OCI-LY3 (cell line): ENCODE measurements around the gene TGFB1.
A peak's percentile ranks its signal among the peaks of the same experiment; 100 is the strongest.

Experiments used
- H2AFZ ChIP-seq: fragments of 200-600, 300-600 bp; shearing (Covaris generic); 2 replicates; pipeline ENCODE4 v1.6.0; 2014; ENCODE audit warnings: antibody characterized with exemption, low read depth, low read length
- H3K27ac ChIP-seq: fragments of 200-600, 300-600 bp; sonication (generic); 2 replicates; pipeline ENCODE4 v1.5.1; 2014; ENCODE audit warnings: mild to moderate bottlenecking, low read length, moderate library complexity, mixed read lengths
- H3K27me3 ChIP-seq: fragments of 200-600, 300-600 bp; sonication (generic); 2 replicates; pipeline ENCODE4 v1.6.1; 2014; ENCODE audit warnings: low read depth, low read length, mixed read lengths
- H3K36me3 ChIP-seq: fragments of 200-600, 300-600 bp; sonication (generic); replicated peaks from 2 replicates; pipeline ENCODE3; 2014; ENCODE audit warnings: low read depth, low read length, mixed read lengths
- H3K4me1 ChIP-seq: fragments of 300-600, 200-600 bp; sonication (generic); 2 replicates; pipeline ENCODE4 v1.6.1; 2014; ENCODE audit warnings: low read length, mixed read lengths
- H3K4me2 ChIP-seq: fragments of 200-600, 300-600 bp; sonication (generic); 2 replicates; pipeline ENCODE4 v1.6.1; 2014; ENCODE audit warnings: low read length, mixed read lengths
- H3K4me3 ChIP-seq: fragments of 300-600, 200-600 bp; sonication (generic); 2 replicates; pipeline ENCODE4 v1.5.1; 2014; ENCODE audit warnings: antibody characterized with exemption, mild to moderate bottlenecking, low read length, moderate library complexity
- H3K79me2 ChIP-seq: fragments of 300-600, 200-600 bp; shearing (Covaris generic); 2 replicates; pipeline ENCODE4 v1.6.1; 2014; ENCODE audit warnings: mild to moderate bottlenecking, low read length, mixed read lengths
- H3K9ac ChIP-seq: fragments of 300-600, 200-600 bp; shearing (Covaris generic); 2 replicates; pipeline ENCODE4 v1.6.0; 2014; ENCODE audit warnings: mild to moderate bottlenecking, low read length, moderate library complexity
- H3K9me3 ChIP-seq: fragments of 200-600, 300-600 bp; shearing (Covaris generic); 2 replicates; pipeline ENCODE4 v1.6.1; 2014; ENCODE audit warnings: low read length, mixed read lengths; ENCODE audit not compliant: insufficient read depth
- H4K20me1 ChIP-seq: fragments of 200-600, 300-600 bp; sonication (generic); 2 replicates; pipeline ENCODE4 v1.6.1; 2016; ENCODE audit warnings: low read length, mixed read lengths; ENCODE audit not compliant: insufficient read depth
- CTCF ChIP-seq: fragments of 200-600, 300-600 bp; sonication (generic); IDR thresholded peaks from 2 replicates; pipeline ENCODE4 v1.5.1; 2014; ENCODE audit warnings: antibody characterized with exemption, low read length, low read depth
- EZH2phosphoT487 ChIP-seq: fragments of 200-600 bp; shearing (Covaris generic); IDR thresholded peaks from 2 replicates; pipeline ENCODE4 v1.6.1; 2018; ENCODE audit warnings: antibody characterized with exemption, mixed run types, low read depth

TGFB1 gene

GRCh38 chr19:41316306-41316920 lies 37.3 kb downstream of the TGFB1 start:
- Histone ChIP-seq H3K4me2 (no peak overlapping the region), H3K9ac (no peak overlapping the region), H3K4me1 (no peaks in the 10 kb centered on the region), H3K4me3 (no peak overlapping the region), H3K9me3 (no peaks in the 10 kb centered on the region), H3K27me3 (no peaks in the 10 kb centered on the region), H3K79me2 (peaks cover 16% of the 10 kb centered on the region), H3K27ac (no peak overlapping the region), H3K36me3 (peaks cover 53% of the 10 kb centered on the region), H4K20me1 (peaks cover 12% of the 10 kb centered on the region; the same call in 1 of the 2 replicates), H2AFZ (no peak overlapping the region)
- no peak for TF ChIP-seq EZH2phosphoT487

GRCh38 chr19:41311613-41312012 lies 42.1 kb downstream of the TGFB1 start:
- Histone ChIP-seq H3K4me3 (no peak overlapping the region), H2AFZ (no peak overlapping the region), H4K20me1 (no peaks in the 10 kb centered on the region), H3K4me2 (no peak overlapping the region), H3K9me3 (no peaks in the 10 kb centered on the region), H3K27ac (no peak overlapping the region), H3K36me3 (peaks cover 29% of the 10 kb centered on the region), H3K27me3 (no peaks in the 10 kb centered on the region), H3K79me2 (peaks cover 33% of the 10 kb centered on the region), H3K4me1 (peaks cover 28% of the 10 kb centered on the region), H3K9ac (no peak overlapping the region)
- TF ChIP-seq EZH2phosphoT487 (no peak), CTCF (no peak)

GRCh38 chr19:41311072-41311471 lies 42.6 kb downstream of the TGFB1 start:
- Histone ChIP-seq H3K9me3 (no peaks in the 10 kb centered on the region), H3K27ac (no peak overlapping the region), H3K79me2 (peaks cover 33% of the 10 kb centered on the region), H3K4me3 (peak overlapping the region; percentile 92), H3K4me1 (peaks cover 28% of the 10 kb centered on the region), H3K4me2 (peak overlapping the region; percentile 90), H4K20me1 (no peaks in the 10 kb centered on the region), H2AFZ (no peak overlapping the region), H3K9ac (peak overlapping the region; percentile 84), H3K36me3 (peaks cover 29% of the 10 kb centered on the region), H3K27me3 (no peaks in the 10 kb centered on the region)
- no peak for TF ChIP-seq EZH2phosphoT487
- no peak for TF ChIP-seq CTCF

- Histone ChIP-seq H3K36me3 (peaks cover 36% of the 10 kb centered on the region), H3K79me2 (peaks cover 33% of the 10 kb centered on the region), H3K27ac (peak within 1 kb of the TSS; percentile 84), H3K4me1 (peaks cover 28% of the 10 kb centered on the region), H3K4me3 (peak within 1 kb of the TSS; percentile 92), H3K27me3 (no peaks in the 10 kb centered on the region), H2AFZ (peak within 1 kb of the TSS; percentile 90), H3K9me3 (no peaks in the 10 kb centered on the region), H4K20me1 (no peaks in the 10 kb centered on the region), H3K4me2 (peak within 1 kb of the TSS; percentile 90), H3K9ac (peak within 1 kb of the TSS; percentile 84)
- TF ChIP-seq CTCF, result no peak
- no peak for TF ChIP-seq EZH2phosphoT487
Observed at GRCh38 chr19:41310033-41310831, 43.5 kb downstream of the TGFB1 start, which contains the start of gene CCDC97. Gene CCDC97 (plus strand): TSS chr19:41310172. CDS start chr19:41310311, 139 bp downstream.
